WERI-Rb-1 (cell line): ENCODE data around the gene USP24.

ENCODE experiments used
- DNase-seq: peaks from one replicate; pipeline ENCODE4 v3.0.0-alpha.2; 2020
- H3K27ac ChIP-seq: fragments of 250-450 bp; sonication (Bioruptor Pico); 2 replicates; pipeline ENCODE4 v1.5.1; 2020; ENCODE audit warnings: mild to moderate bottlenecking, moderate library complexity
- H3K27me3 ChIP-seq: fragments of 250-450 bp; sonication (Bioruptor Pico); 2 replicates; pipeline ENCODE4 v1.5.1; 2021; ENCODE audit warnings: mild to moderate bottlenecking, low read depth, moderate library complexity; ENCODE audit not compliant: insufficient read depth, severe bottlenecking
- H3K36me3 ChIP-seq: fragments of 250-450 bp; sonication (Bioruptor Pico); 2 replicates; pipeline ENCODE4 v1.5.1; 2020; ENCODE audit warnings: mild to moderate bottlenecking, moderate library complexity
- H3K4me3 ChIP-seq: 2 replicates; pipeline ENCODE4 v1.5.1; 2011; ENCODE audit warnings: low read depth, mild to moderate bottlenecking, control low read depth, low read length
- H3K9me3 ChIP-seq: fragments of 250-450 bp; sonication (Bioruptor Pico); 2 replicates; pipeline ENCODE4 v1.5.1; 2021; ENCODE audit warnings: mild to moderate bottlenecking, moderate library complexity; ENCODE audit not compliant: severe bottlenecking
- TF ChIP-seq, protein P1 (sequence below): IDR thresholded peaks from 2 replicates; pipeline ENCODE4 v1.5.1; 2011; ENCODE audit warnings: low read depth, mild to moderate bottlenecking, control low read depth, inconsistent platforms, low read length

Gene USP24

DNA sequence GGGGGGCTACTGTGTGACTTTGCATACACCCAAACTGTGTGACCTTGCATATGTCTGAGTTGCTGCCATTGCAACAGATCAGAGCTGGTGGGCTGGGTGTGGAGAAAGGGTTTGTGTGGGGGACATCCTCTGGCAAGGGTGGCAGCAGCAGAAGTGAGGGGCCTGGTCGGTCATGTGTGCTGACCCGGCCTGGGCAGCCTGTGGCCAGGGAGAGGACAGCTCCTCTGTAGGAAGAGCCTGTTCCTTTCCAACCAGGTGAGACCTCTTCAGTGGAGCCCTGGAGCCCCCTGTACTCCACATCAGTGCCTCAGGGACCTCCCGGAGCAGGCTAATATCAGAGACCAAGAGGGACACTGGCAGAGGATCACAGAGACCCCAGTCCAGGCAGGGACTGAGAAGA lies 167.6 kb downstream of the USP24 start:
- Histone ChIP-seq H3K4me3 (no peak overlapping the region), H3K27ac (no peak overlapping the region), H3K9me3 (no peaks in the 10 kb centered on the region), H3K27me3 (no peaks in the 10 kb centered on the region), H3K36me3 (no peaks in the 10 kb centered on the region)
- TF ChIP-seq, protein P1, sequence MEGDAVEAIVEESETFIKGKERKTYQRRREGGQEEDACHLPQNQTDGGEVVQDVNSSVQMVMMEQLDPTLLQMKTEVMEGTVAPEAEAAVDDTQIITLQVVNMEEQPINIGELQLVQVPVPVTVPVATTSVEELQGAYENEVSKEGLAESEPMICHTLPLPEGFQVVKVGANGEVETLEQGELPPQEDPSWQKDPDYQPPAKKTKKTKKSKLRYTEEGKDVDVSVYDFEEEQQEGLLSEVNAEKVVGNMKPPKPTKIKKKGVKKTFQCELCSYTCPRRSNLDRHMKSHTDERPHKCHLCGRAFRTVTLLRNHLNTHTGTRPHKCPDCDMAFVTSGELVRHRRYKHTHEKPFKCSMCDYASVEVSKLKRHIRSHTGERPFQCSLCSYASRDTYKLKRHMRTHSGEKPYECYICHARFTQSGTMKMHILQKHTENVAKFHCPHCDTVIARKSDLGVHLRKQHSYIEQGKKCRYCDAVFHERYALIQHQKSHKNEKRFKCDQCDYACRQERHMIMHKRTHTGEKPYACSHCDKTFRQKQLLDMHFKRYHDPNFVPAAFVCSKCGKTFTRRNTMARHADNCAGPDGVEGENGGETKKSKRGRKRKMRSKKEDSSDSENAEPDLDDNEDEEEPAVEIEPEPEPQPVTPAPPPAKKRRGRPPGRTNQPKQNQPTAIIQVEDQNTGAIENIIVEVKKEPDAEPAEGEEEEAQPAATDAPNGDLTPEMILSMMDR: no peak
- DNase-seq: no peak

DNA sequence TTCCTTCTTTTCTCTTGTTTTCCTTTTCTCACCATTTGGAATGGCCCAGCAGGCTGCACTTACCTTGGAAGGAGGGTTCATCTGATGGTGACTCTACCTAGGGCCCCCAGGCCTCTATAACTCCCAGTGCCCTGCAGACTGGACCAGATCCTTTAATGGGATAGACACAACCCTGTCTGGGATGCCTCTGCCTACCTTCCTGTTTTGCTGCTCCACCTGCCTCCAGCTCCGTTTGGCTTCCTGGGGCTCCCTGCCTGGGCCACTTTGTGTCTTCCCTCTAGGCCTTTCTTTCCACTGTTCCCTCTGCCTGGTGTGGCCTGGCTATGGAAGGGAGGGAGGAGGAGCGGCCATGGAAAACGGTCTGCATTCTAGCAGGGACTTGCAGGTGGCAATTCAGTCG lies 168.3 kb downstream of the USP24 start:
- H3K36me3 ChIP-seq: no peaks in the 10 kb centered on the region
- DNase-seq: no peak
- H3K27me3 ChIP-seq: no peaks in the 10 kb centered on the region
- TF ChIP-seq, protein P1: no peak
- no peak overlapping the region for H3K4me3 ChIP-seq
- no peak overlapping the region for H3K27ac ChIP-seq
- no peaks in the 10 kb centered on the region for H3K9me3 ChIP-seq

DNA sequence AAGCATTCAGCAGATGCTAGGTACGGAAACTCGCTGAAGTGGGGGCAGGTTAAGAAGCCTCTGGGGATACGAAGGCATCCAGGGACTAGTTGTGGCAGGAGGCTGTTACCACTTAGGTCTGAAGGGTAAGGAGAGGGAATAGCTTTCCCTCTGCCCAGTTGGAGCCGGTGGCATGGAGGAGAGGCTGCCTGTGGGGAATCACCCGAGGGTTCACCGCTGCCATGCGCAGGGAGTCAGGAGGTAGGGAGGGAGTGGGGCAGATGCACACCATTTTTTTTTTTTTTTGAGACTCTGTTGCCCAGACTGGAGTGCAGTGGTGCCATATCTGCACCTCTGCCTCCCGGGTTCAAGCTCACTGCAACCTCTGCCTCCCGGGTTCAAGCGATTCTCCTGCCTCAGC lies 169.7 kb downstream of the USP24 start:
- Histone ChIP-seq H3K36me3 (no peaks in the 10 kb centered on the region), H3K9me3 (no peaks in the 10 kb centered on the region), H3K27ac (no peak overlapping the region), H3K27me3 (no peaks in the 10 kb centered on the region), H3K4me3 (no peak overlapping the region)
- TF ChIP-seq, protein P1: no peak
- no peak for DNase-seq

DNA sequence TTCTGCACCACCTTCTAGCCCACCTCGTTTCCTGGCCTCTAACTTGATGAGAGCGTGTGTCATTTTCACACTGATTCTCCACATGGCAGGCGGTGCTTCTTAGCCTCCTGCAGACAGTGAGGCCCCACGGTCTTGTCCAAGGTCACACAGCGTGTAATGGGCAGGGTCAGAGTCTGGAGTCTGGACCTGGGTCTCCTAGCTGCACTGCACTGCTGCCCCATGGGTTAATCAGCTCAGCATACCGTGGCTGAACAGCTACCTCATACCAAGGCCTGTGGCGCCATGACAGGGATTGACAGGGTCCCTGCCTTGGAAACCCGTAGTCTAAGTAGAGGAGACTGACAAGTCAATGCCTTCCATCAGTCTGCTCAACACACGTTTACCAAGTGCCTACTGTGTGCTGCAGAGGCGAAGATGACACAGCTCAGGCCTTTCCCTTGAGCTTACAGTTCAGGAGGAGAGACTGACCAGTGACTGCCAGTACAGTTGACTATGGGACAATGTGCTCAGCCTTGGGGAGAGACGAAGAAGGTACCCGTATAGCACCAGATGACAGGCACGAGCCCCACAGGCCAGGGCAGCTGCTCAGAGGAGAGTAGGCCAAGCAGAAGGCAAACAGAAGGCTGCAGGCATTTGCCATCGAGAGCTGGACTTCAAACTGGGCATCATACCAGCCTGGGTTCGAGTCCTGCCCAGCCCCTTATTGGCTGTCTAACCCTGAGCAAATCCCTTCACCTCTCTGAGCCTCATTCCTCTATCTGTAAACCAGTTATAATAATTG lies 170.4 kb downstream of the USP24 start:
- H3K27me3 ChIP-seq: no peaks in the 10 kb centered on the region
- TF ChIP-seq, protein P1: no peak
- H3K36me3 ChIP-seq: no peaks in the 10 kb centered on the region

DNA sequence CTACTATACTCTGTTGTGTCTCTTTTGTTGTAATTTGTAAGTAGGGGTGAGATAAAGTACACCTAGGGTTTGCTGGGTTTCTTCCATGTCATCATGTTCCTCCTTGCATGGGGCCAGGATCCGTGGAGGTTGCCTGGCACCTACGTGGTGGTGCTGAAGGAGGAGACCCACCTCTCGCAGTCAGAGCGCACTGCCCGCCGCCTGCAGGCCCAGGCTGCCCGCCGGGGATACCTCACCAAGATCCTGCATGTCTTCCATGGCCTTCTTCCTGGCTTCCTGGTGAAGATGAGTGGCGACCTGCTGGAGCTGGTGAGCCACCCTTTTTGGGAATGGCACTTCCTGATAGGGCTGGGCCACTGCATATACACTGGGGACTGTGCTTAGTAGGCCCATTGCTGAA lies 171.4 kb downstream of the USP24 start:
- no peak overlapping the region for H3K27ac ChIP-seq
- peaks cover 2% of the 10 kb centered on the region for H3K9me3 ChIP-seq
- DNase-seq: no peak

More for the DNA sequence above, 170.4 kb downstream of the USP24 start:
- no peak overlapping the region for H3K4me3 ChIP-seq
- no peaks in the 10 kb centered on the region for H3K9me3 ChIP-seq
- H3K27ac ChIP-seq: no peak overlapping the region
- DNase-seq: no peak

More for the DNA sequence above, 171.4 kb downstream of the USP24 start:
- no peaks in the 10 kb centered on the region for H3K27me3 ChIP-seq
- no peak overlapping the region for H3K4me3 ChIP-seq
- TF ChIP-seq, protein P1: no peak
- H3K36me3 ChIP-seq: no peaks in the 10 kb centered on the region
